HepG2 (cell line): ENCODE data around the gene MAPK8IP3. TPM values are rescaled to one million over a fixed set of nuclear protein-coding genes. Genes with fewer than 3 reads are reported as not detected.

Experiments used
- ARNTL ChIP-seq: sonication (generic); formaldehyde crosslinking; IDR thresholded peaks from 2 replicates; pipeline ENCODE4 v1.4.0; 2020; ENCODE audit warnings: mild to moderate bottlenecking, missing genetic modification reagents
- CSRNP1 ChIP-seq: sonication (generic); formaldehyde crosslinking; IDR thresholded peaks from 2 replicates; pipeline ENCODE4 v1.8.1; 2023; ENCODE audit warnings: mild to moderate bottlenecking, missing genetic modification reagents
- HNRNPK ChIP-seq: fragments of 200-400 bp; formaldehyde crosslinking; IDR thresholded peaks from 2 replicates; pipeline ENCODE4 v1.6.1; 2018; ENCODE audit warnings: low read length, low read depth, moderate library complexity, mild to moderate bottlenecking; ENCODE audit not compliant: poor library complexity, severe bottlenecking
- MTF1 ChIP-seq: sonication (generic); formaldehyde crosslinking; IDR thresholded peaks from 2 replicates; pipeline ENCODE4 v1.5.0; 2020; ENCODE audit warnings: missing genetic modification reagents
- NKX3-1 ChIP-seq: sonication (generic); formaldehyde crosslinking; IDR thresholded peaks from 2 replicates; pipeline ENCODE4 v1.5.0; 2020; ENCODE audit warnings: missing genetic modification reagents
- NRL ChIP-seq: sonication (generic); formaldehyde crosslinking; IDR thresholded peaks from 2 replicates; pipeline ENCODE4 v1.5.0; 2020; ENCODE audit warnings: missing genetic modification reagents, mild to moderate bottlenecking, moderate library complexity, borderline replicate concordance
- PAX8 ChIP-seq: sonication (generic); formaldehyde crosslinking; IDR thresholded peaks from 2 replicates; pipeline ENCODE4 v1.8.0; 2022; ENCODE audit warnings: mild to moderate bottlenecking, missing genetic modification reagents, borderline replicate concordance
- POGZ ChIP-seq: sonication (generic); formaldehyde crosslinking; IDR thresholded peaks from 2 replicates; pipeline ENCODE4 v1.4.0; 2020; ENCODE audit warnings: mild to moderate bottlenecking, missing genetic modification reagents
- SKI ChIP-seq: fragments of 450-650 bp; IDR thresholded peaks from one replicate; pipeline ENCODE4 v1.6.1; 2018; ENCODE audit warnings: mild to moderate bottlenecking; ENCODE audit not compliant: partially characterized antibody
- THAP9 ChIP-seq: sonication (generic); formaldehyde crosslinking; IDR thresholded peaks from 2 replicates; pipeline ENCODE4; 2020; ENCODE audit warnings: missing genetic modification reagents, mild to moderate bottlenecking, borderline replicate concordance
- ZBED4 ChIP-seq: sonication (generic); formaldehyde crosslinking; IDR thresholded peaks from 2 replicates; pipeline ENCODE4 v1.4.0; 2020; ENCODE audit warnings: missing genetic modification reagents, borderline replicate concordance
- ZBTB49 ChIP-seq: sonication (generic); formaldehyde crosslinking; IDR thresholded peaks from 2 replicates; pipeline ENCODE4 v1.4.0; 2020; ENCODE audit warnings: missing genetic modification reagents, borderline replicate concordance
- ZFAT ChIP-seq: sonication (generic); formaldehyde crosslinking; conservative IDR thresholded peaks from 2 replicates; pipeline ENCODE4 v1.8.1; 2023; ENCODE audit warnings: missing genetic modification reagents, inconsistent platforms
- ZNF12 ChIP-seq: sonication (generic); formaldehyde crosslinking; IDR thresholded peaks from 2 replicates; pipeline ENCODE4 v1.5.0; 2020; ENCODE audit warnings: missing genetic modification reagents
- ZSCAN31 ChIP-seq: sonication (generic); formaldehyde crosslinking; IDR thresholded peaks from 2 replicates; pipeline ENCODE4 v1.5.0; 2020; ENCODE audit warnings: low read depth, mild to moderate bottlenecking, missing genetic modification reagents
- polyA plus RNA-seq, 8 experiments: library from polyadenylated mRNA; depleted of rRNA in 3 of 8; stranded (reverse) in 7 of 8; unstranded in 1 of 8; fragments of >200 nt; fragmentation: Illumina TruSeq in 4 of 8; extraction: Trizol in 4 of 8; gene quantifications; 2 replicates each; pipeline versions ENCODE4 v1.2.1 to v1.2.3, GENCODE V29; 2011 to 2016; ENCODE audit warnings: low read depth in 4 of 8, missing spikeins in 1 of 8, mixed read lengths in 1 of 8; ENCODE audit not compliant: insufficient read depth in 1 of 8
- total RNA-seq, 5 experiments: library from RNA; depleted of rRNA; stranded (reverse); fragments of >200 nt; fragmentation: Illumina TruSeq; extraction: Trizol; gene quantifications; 2 replicates each; pipeline ENCODE4 v1.2.3, GENCODE V29; 2016; ENCODE audit warnings: low read depth in 1 of 5

The MAPK8IP3 gene
- total and polyA plus RNA-seq, 2 of the 13 experiments (the other 11 are each of a cell fraction or from before 2014, with no cell fraction given): 25.1 to 41.7 TPM

GRCh38 chr16:1772908-1773702, 67.1 kb downstream of the MAPK8IP3 start, which contains the start of gene MRPS34 (continued):
- TF ChIP-seq THAP9 (CRISPR knock-in tag) (peak; percentile 81), ZNF12 (CRISPR knock-in tag) (0 out of 2 replicates have a peak, but pooled peaks have one; percentile 11), ZFAT (no peak), ZBED4 (0 out of 2 replicates have a peak, but pooled peaks have one; percentile 15), POGZ (peak; percentile 80), ARNTL (CRISPR knock-in tag) (peak; percentile 81), PAX8 (CRISPR knock-in tag) (0 out of 2 replicates have a peak, but pooled peaks have one; percentile 46), HNRNPK (peak; percentile 71), ZBTB49 (CRISPR knock-in tag) (peak; percentile 35; the same call in 1 of the 2 replicates), NKX3-1 (CRISPR knock-in tag) (peak; percentile 94), ZSCAN31 (peak; percentile 89), CSRNP1 (peak; percentile 77; the same call in 1 of the 2 replicates), NRL (CRISPR knock-in tag) (no peak), MTF1 (CRISPR knock-in tag) (peak; percentile 77; the same call in 1 of the 2 replicates), SKI (peak; percentile 7)
